Gastroesophageal sphincter (tissue), 4 donors: ENCODE results near the gene SEMA3F. TPM values are rescaled to one million over a fixed set of nuclear protein-coding genes. Genes with fewer than 3 reads are reported as not detected.

Experiments
- ATAC-seq: fragments of 150-250 bp; one replicate; pipeline ENCODE4 v1.9.1; 2016; ENCODE audit warnings: mild to moderate bottlenecking, moderate library complexity
- H3K27ac ChIP-seq, 4 donors: fragments of 200-600 bp; sonication (generic) in 3 of 4; 1 replicate in 3 of 4; 2 replicates in 1 of 4; pipeline ENCODE4 v1.5.1; 2016 to 2019
- H3K27me3 ChIP-seq: fragments of 200-600 bp; sonication (generic); one replicate; pipeline ENCODE4 v1.5.1; 2019
- H3K36me3 ChIP-seq, 2 donors: fragments of 200-600 bp; sonication (generic); one replicate each; pipeline ENCODE4 v1.5.1; 2019; ENCODE audit warnings: control low read depth in 1 of 2
- H3K4me1 ChIP-seq, 3 donors: fragments of 200-600 bp; sonication (generic); 1 replicate in 2 of 3; 2 replicates in 1 of 3; pipeline ENCODE4 v1.5.1; 2016 to 2019; ENCODE audit warnings: control low read depth in 2 of 3
- H3K4me3 ChIP-seq, 2 donors: fragments of 200-600 bp; sonication (generic); one replicate each; pipeline ENCODE4 v1.5.1; 2019; ENCODE audit warnings: mild to moderate bottlenecking in 1 of 2, moderate library complexity in 1 of 2
- H3K9me3 ChIP-seq, 3 donors: fragments of 200-600 bp; sonication (generic); one replicate each; pipeline ENCODE4 v1.5.1; 2017 to 2019; ENCODE audit warnings: control low read depth in 2 of 3
- EP300 ChIP-seq: sonication (generic); formaldehyde crosslinking; IDR thresholded peaks from one replicate; pipeline ENCODE4 v1.6.1; 2017; ENCODE audit warnings: antibody characterized with exemption, mild to moderate bottlenecking
- POLR2A ChIP-seq, 2 donors: fragments of 450-650 bp; IDR thresholded peaks; one replicate each; pipeline ENCODE4 v1.6.1; 2017; ENCODE audit warnings: antibody characterized with exemption in 2 of 2, mild to moderate bottlenecking in 2 of 2, moderate library complexity in 1 of 2
- POLR2AphosphoS5 ChIP-seq: sonication (generic); formaldehyde crosslinking; IDR thresholded peaks from one replicate; pipeline ENCODE4 v1.6.1; 2017; ENCODE audit warnings: antibody characterized with exemption
- WGBS, 2 donors: methylation state at CpG; one replicate each; pipeline ENCODE4 v1.1.5; 2018; ENCODE audit warnings: low coverage in 1 of 2; 5-methylcytosine and 5-hydroxymethylcytosine counted together
- total RNA-seq, 4 donors: library from RNA; depleted of rRNA; stranded (reverse); fragments of >200 nt; gene quantifications; one replicate each; pipeline ENCODE4 v1.1.0, GENCODE V29; 2016
- TF ChIP-seq, protein P1 (sequence below), 4 experiments: fragments of 200-600 bp in 2 of 4; fragments of 450-650 bp in 2 of 4; sonication (generic) in 1 of 4; IDR thresholded peaks; one replicate each; pipeline ENCODE4 v1.5.1; 2017 to 2019; ENCODE audit warnings: antibody characterized with exemption in 4 of 4, mild to moderate bottlenecking in 2 of 4, moderate library complexity in 2 of 4

The SEMA3F gene
- total RNA-seq, 4 donors from 2014 or later = 6.7 to 33.5 (median 16.3) TPM

DNA sequence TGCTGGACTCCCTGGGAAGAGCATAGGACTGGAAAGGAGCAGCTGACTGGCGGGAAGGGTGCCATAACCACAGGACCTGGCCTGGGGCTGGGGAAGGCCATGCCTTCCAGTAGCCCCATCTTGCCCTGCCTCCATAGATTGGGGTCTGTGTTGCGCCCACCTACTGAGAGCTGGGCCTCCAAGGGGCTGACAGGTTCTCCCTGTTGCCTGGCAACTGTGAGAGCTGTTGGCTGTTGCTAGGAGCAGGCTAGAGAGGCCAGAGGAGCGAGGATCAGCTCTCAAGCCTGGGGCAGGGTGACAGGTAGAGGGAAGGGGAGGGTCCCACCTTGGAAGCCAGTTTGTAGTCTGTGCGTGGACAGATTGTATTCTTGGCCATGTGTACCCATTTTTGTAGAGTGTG, 78.1 kb downstream of the SEMA3F start:
- WGBS, 2 donors = no CpG with 5 or more reads among the region's 4 CpGs
- H3K9me3 ChIP-seq = no peaks in the 10 kb centered on the region
- H3K4me3 ChIP-seq = no peak overlapping the region
- TF ChIP-seq POLR2AphosphoS5 = no peak
- TF ChIP-seq, protein P1, sequence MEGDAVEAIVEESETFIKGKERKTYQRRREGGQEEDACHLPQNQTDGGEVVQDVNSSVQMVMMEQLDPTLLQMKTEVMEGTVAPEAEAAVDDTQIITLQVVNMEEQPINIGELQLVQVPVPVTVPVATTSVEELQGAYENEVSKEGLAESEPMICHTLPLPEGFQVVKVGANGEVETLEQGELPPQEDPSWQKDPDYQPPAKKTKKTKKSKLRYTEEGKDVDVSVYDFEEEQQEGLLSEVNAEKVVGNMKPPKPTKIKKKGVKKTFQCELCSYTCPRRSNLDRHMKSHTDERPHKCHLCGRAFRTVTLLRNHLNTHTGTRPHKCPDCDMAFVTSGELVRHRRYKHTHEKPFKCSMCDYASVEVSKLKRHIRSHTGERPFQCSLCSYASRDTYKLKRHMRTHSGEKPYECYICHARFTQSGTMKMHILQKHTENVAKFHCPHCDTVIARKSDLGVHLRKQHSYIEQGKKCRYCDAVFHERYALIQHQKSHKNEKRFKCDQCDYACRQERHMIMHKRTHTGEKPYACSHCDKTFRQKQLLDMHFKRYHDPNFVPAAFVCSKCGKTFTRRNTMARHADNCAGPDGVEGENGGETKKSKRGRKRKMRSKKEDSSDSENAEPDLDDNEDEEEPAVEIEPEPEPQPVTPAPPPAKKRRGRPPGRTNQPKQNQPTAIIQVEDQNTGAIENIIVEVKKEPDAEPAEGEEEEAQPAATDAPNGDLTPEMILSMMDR (IDR thresholded peaks at IDR 0.05) = no peak
- TF ChIP-seq POLR2A (IDR thresholded peaks at IDR 0.05) = no peak
- TF ChIP-seq EP300 = no peak
- no peak for ATAC-seq
- no peak overlapping the region for H3K27ac ChIP-seq
- H3K4me1 ChIP-seq = peaks cover 0 to 27% (median 13%) of the 10 kb centered on the region in 3 donors
- H3K27me3 ChIP-seq = no peaks in the 10 kb centered on the region
- no peaks in the 10 kb centered on the region for H3K36me3 ChIP-seq

DNA sequence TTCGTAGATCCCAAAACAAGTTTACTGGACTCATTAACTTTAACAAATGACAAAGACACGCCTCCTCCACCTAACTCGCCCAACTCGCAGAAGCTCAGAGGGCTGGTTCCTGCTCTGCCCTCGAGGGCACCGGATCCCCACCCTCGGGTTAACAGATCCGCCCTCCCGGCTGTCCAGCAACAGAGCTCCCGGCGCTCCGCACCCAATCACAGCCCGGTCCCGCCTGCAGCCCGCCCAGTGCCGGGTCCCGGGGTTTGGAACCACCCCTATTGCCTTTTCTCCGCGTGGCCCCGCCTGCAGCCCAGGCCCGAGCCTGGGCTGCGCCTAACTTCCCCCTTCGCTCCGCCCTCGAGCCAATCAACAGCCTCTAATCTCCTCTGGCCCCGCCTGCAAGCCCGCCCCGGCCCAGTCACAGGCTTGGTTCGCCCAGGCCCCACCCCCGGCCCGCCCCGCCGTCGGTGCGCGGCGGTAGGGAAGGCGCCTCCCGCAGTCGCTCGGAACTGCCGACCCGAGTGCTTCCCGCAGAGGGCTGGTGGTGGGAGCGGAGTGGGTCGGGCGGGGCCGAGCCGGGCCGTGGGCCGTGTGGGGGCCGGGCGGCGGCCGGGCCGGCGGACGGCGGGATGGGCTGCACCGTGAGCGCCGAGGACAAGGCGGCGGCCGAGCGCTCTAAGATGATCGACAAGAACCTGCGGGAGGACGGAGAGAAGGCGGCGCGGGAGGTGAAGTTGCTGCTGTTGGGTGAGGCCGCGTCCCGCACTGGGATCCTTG, 80.8 kb downstream of the SEMA3F start, which contains the start of gene GNAI2:
GNAI2 (plus strand) TSS at position 489 of the 768 bp plus-strand sequence; CDS start at position 621, 132 bp downstream.
- H3K4me3 ChIP-seq = peak within 1 kb of the TSS; percentile 67 to 94
- no peaks in the 10 kb centered on the region for H3K27me3 ChIP-seq
- peak within 1 kb of the TSS; percentile 83 to 100 (median 97) for H3K27ac ChIP-seq
- peak; percentile 95 for ATAC-seq
- peak; percentile 96 for TF ChIP-seq POLR2AphosphoS5
- TF ChIP-seq EP300 = no peak
- TF ChIP-seq POLR2A (IDR thresholded peaks at IDR 0.05) = peak; percentile 95
- TF ChIP-seq, protein P1 (IDR thresholded peaks at IDR 0.05) = peak in 2 of 4 experiments; percentile 31 to 41
- H3K4me1 ChIP-seq = peaks cover 0 to 47% (median 37%) of the 10 kb centered on the region in 3 donors
- peaks cover 0 to 6% of the 10 kb centered on the region in 2 donors for H3K36me3 ChIP-seq
- 0% methylated on average over 4 of the region's 75 CpGs; no CpG with 5 or more reads in 1 of the 2 donors for WGBS, 2 donors
- H3K9me3 ChIP-seq = no peaks in the 10 kb centered on the region

DNA sequence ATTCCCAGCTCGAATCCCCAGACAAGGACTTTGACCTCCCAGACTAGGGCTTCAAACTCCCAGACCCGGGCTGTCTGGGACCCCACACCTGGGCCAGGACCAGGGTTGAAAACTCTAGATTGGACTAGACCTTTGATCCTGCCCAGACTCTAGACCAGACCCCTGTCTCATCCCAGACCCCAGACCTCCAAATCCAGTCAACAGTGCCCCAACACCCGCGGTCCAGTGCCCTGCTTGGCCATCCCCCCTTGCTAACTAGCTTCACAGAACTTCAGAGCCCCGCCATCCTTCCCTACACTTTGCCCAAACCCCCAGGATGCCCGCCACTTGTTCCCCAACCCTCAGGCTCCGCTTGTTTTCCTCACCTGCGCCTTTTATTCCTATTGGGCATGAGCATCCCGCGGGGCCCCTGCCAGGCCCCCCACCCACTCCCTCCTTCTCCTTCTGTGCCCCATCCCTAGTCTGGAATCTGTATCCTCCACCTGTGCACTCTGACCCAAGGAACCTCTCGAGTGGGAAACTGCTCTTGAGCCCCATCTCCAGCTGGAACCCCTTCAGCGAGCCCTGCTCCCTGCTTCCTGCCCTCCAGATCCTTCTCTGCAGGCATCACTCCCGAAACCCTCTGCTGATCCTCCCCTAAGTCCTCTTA, 81.5 kb downstream of the SEMA3F start:
- Histone ChIP-seq H3K27me3 (no peaks in the 10 kb centered on the region), H3K9me3 (no peaks in the 10 kb centered on the region), H3K4me1 (peaks cover 0 to 54% (median 44%) of the 10 kb centered on the region in 3 donors), H3K4me3 (peak overlapping the region; percentile 67 to 94), H3K27ac (peak overlapping the region; percentile 83 to 100 (median 97)), H3K36me3 (peaks cover 0 to 6% of the 10 kb centered on the region in 2 donors)
- ATAC-seq = no peak
- 0% methylated on average over 10 to 12 of the region's 13 CpGs for WGBS, 2 donors
- TF ChIP-seq POLR2AphosphoS5 (no peak), EP300 (no peak), POLR2A (IDR thresholded peaks at IDR 0.05) (no peak)
- TF ChIP-seq, protein P1 (IDR thresholded peaks at IDR 0.05) = no peak

DNA sequence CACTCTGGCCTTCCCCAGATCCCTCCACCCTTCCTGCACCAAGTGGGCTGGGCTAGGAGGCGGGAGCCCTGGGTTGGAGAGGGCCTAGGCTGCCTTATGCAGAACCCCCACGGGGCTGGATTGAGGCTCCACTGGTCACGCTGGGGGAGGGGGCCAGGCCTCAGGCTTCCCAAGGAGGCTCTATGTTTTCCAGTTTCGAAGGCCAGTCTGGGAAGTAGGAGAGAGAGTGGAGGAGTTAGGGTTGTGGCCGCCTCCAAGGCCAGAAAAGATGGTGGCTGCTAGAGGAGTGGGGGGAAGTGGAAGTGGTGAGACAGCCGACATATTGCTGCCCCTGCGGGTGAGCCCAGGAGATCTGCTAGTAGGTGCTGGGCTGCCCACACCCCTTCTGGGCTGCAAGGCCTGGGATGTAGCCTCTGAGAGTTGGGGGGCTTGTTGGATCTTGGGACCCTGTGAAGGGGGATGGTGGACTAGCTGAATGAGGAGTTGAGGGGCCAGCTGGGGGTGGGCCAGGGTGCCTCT, 82.1 kb downstream of the SEMA3F start:
- no peak for ATAC-seq

More for the DNA sequence above, 82.1 kb downstream of the SEMA3F start:
- peaks cover 0 to 60% (median 50%) of the 10 kb centered on the region in 3 donors for H3K4me1 ChIP-seq
- H3K27ac ChIP-seq = peak overlapping the region; percentile 83 to 100 (median 97)
- H3K27me3 ChIP-seq = no peaks in the 10 kb centered on the region
- peak overlapping the region; percentile 67 to 94 for H3K4me3 ChIP-seq
- H3K9me3 ChIP-seq = no peaks in the 10 kb centered on the region
- H3K36me3 ChIP-seq = peaks cover 0 to 6% of the 10 kb centered on the region in 2 donors
- 0% methylated on average over 2 to 3 of the region's 7 CpGs for WGBS, 2 donors
- TF ChIP-seq POLR2A (IDR thresholded peaks at IDR 0.05) (no peak), POLR2AphosphoS5 (no peak), EP300 (no peak)
- TF ChIP-seq, protein P1 (IDR thresholded peaks at IDR 0.05) = no peak
